H54 (cell line): ENCODE results near the gene PRDM16.

Experiments used
- DNase-seq: peaks from one replicate; pipeline ENCODE4 v3.0.0; 2011; ENCODE audit warnings: low spot score, mixed read lengths; ENCODE audit not compliant: insufficient read length
- FAIRE-seq: peaks from 3 replicates; lab custom pipeline; 2011; peaks lifted over from hg19 to GRCh38; lab: Jason Lieb, UNC
- POLR2A ChIP-seq: IDR thresholded peaks from 2 replicates; pipeline ENCODE4 v1.6.1; 2011; ENCODE audit warnings: low read depth, mild to moderate bottlenecking, low read length

PRDM16 gene

DNA sequence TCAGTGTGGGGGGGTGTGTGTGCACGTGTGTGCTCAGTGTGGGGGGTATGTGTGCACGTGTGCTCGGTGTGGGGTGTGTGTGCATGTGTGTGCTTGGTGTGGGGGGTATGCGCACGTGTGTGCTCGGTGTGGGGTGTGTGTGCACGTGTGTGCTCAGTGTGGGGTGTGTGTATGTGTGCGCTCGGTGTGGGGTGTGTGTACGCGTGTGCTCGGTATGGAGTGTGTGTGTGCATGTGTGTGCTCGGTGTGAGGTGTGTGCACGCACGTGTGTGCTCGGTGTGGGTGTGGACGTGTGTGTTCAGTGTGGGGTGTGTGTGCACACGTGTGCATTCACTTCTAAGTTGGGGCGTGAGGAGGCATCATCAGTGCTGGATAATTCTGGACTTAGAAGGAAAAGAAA, 77.9 kb downstream of the PRDM16 start:
- TF ChIP-seq POLR2A = no peak
- DNase-seq (no peak), FAIRE-seq (no peak)

DNA sequence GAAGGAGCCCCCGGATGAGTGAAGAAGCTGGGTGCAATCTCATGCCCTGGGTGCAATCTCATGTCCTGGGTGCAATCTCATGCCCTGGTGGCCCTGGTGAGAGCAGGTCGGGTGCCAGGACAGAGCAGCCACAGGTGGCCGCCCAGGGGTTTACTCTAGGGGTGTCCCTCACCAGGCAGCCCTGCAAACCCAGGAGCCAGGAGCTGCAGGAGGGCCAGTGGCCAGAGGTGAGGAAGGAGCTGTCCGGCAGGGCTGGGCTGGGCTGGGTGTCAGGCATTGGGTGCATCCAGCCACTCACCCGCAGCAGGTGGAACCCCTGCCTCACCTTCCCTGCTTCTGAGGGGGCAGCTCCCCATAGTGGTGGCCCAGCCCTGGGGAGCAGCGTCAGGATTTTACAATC, 79.2 kb downstream of the PRDM16 start:
- DNase-seq (no peak), FAIRE-seq (no peak)
- TF ChIP-seq POLR2A = no peak

DNA sequence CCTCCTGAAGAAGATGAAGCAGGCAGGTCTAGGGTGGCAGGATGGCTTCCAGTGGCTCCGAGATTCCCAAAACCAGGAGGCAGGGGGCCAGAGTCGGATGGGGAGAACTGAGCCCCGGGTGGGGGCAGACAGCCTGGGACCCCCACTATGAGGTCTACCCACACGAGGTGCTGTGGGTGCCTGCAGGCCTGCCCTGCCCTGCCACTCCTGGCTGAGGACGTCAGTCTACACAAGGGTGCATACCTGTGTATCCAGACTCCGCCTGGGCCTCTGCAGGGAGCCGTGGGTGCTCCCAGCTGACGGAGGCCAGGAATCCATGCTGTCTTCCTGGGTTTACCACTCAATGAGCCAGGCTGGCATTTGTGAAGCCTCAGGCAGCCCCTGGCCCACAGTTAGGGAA, 80.3 kb downstream of the PRDM16 start:
- TF ChIP-seq POLR2A = no peak
- DNase-seq (no peak), FAIRE-seq (no peak)

DNA sequence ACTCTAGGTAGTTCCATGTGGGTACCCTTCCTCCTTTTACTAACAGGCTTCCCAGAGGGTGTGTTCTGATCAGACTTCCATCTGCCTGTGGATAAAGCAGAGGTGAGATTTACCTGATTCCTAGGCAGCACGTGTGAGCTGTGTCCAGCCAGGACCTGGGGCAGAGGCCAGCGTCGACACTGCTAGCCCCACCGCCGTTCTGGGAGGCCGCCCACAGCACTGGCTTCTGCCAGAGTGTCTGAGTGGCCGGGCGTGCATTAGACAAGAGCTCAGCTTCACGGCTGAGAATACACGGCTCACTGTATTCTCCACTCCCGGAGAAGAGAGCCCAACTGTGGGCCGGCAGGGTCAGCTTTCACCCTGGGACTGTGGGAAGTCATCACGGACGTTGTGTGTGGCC, 82.5 kb downstream of the PRDM16 start:
- DNase-seq (no peak), FAIRE-seq (no peak)
- no peak for TF ChIP-seq POLR2A

DNA sequence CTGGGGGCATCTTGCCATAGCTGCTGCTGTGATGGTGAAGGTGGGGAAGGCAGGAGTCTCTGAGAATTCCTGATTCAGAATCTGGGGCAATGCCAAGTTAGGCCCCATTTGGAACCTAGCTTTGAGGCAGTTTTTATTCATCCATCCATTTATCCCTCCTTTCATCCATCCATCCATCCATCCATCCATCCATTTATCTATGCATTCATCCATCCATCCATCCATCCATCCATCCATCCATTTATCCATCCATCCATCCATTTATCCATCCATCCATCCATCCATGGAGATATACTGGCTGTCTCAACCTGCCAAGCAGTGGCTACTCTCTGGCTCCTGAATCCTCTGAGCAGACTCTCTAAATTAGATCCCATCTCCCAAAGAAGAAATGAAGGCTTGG, 83.1 kb downstream of the PRDM16 start:
- FAIRE-seq (no peak), DNase-seq (no peak)
- TF ChIP-seq POLR2A = no peak

DNA sequence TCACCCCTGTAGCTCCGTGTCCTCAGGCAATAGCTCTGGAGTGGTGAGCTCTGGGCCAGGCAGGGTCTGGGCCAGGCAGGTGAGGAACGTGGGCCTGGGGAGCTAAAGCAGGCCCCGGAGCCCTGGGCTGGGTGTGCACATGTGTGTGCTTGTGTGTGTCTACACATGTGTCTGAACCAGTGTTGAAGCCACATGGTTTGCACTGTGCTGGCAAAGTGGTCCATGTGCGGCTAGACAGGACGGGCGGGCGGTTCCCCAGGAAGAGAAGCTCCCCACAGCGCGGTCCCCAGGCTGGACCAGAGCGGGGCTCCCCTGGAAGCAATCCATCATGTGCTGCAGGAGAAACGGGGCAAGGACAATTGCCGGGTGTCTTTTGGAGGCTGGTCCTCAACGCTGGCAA, 84.2 kb downstream of the PRDM16 start:
- DNase-seq = no peak
- TF ChIP-seq POLR2A = no peak
- no peak for FAIRE-seq

DNA sequence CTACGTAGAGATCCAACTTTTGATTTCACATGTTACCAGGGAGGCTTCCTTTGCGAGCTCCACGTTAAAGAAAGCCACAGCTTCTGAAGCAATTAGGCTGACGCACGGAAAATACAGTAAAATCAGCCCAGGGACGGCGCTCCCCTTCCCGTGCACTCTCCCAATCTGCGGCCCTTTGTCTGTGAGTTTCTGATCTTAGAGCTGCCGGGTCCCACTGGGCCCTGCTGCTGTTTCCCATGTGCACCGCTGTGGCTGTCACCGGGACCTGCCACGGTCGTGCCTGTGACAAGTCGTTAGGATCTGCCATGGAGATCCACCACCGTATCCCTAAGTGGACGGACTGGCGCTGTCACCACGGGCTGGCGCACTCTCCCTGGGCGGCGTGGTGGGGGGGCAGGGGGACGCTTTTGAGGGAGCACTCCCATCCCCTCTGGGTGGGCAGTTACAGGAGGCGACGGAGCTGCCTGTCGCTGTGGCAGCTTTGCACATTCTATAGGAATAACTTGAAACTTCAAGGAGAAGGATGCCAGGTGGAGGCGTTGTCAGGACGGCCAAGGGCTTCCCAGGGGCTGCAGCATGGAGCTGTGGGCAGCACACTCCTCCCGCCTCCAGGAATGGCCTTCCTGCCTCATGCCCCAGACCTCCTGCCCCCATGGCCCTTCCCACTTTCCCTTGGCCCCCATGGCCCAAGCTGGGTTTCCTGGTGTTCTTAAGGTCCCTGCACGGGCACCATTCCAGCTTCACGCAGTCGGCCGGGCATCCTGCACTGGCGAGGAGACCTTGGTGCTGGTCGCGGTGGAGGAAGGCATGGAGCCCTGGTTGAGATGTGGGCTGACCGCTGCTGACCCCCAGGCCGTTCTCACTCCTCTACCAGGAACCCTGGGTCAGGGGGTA, 85.1 kb downstream of the PRDM16 start:
- DNase-seq (no peak), FAIRE-seq (no peak)
- TF ChIP-seq POLR2A = no peak

DNA sequence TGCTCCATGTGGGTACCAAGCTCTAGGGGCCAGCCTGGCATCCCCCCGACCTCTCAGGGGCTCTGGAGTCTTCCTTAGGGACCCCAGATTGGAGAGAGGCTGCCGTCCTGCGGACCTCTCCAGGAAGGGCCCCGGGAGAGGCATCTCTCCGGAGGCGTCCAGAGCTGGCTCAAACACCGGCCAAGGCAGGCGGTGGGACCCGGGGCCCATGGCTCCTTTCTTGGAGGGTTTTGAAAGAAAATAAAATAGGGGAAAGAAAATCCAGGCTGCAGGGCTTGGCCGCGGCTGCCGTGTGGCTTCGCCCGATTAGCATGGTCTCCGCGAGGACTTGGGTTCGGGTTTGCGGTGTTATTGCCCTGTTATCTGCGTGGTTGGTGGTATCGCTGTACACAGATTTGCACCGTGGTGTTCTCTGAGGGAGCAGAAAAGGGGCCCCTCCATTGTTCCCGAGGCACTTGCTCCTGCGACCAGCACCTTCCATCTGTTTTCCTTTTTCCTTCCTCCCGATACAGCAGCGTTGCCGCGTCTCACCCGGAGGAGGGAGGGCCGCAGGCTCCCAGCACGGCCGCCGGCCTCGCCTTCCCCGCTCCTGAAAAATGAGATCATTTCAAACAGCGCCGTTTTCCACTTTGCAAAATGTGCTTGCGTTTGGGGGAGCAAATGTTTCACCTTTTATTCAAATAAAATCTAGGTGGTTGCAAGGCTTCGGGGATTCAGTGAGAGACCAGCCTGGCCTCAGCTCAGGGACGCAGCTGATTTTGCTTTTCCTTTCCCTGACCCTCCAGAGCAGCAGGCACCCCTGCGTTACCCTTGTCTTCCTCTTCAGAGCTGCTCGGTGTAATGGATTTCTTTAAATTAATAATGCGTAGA, 86.3 kb downstream of the PRDM16 start:
- TF ChIP-seq POLR2A = no peak
- no peak for FAIRE-seq
- DNase-seq = no peak

DNA sequence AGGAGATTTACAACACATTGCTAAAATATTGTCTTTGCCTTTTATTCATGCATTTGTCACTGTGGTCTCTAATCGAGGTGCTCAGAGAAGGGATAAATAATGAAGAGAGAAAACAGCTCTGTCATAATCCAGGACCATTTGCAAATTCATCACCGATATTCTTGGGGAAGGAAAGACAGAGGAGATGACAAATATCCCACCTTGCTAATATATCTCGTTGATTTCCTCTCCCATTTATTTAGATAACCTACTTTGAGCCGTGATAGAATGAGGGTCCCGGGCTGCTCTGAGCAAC, 86.9 kb downstream of the PRDM16 start:
- DNase-seq = no peak
- FAIRE-seq = no peak
- TF ChIP-seq POLR2A = no peak

DNA sequence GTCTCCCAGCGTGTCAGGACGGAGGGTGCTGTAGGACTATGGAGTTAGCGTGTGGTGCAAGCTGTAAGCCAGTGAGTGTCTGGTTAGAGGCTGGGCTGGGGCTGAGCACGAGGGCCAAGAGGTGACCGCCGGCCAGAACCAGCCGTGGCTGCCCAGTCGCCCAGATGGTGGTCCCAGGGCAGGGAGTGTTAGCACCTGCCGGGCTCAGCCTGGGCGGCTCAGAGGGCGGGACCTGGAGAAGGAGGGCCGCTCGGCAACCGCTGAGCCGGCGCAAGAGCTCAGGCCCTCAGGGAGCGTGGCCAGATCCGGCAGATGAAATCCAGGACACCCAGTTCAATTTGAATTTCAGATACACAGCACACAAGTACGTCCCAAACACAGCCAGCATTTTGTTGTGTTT, 87.9 kb downstream of the PRDM16 start:
- DNase-seq (no peak), FAIRE-seq (no peak)

DNA sequence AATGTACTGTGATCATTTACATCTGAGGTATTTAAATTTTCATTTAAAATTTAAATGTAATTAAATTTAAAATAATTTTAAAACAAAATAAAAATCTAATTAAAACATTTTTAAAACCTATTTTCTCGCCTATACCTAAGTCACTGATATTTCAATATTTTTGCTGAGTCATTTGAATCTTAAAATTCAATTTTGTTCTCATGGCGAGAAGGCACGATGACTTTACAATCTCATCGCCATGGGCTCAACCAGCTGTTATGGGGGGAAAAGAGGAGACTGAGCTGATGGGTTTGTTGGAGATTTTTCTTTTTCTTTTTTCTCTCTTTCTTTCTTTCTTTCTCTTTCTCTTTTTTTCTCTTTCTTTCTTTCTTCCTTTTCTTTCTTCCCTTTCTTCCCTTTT, 89.3 kb downstream of the PRDM16 start:
- FAIRE-seq (no peak), DNase-seq (no peak)
- no peak for TF ChIP-seq POLR2A

More for the DNA sequence above, 87.9 kb downstream of the PRDM16 start:
- TF ChIP-seq POLR2A = no peak

DNA sequence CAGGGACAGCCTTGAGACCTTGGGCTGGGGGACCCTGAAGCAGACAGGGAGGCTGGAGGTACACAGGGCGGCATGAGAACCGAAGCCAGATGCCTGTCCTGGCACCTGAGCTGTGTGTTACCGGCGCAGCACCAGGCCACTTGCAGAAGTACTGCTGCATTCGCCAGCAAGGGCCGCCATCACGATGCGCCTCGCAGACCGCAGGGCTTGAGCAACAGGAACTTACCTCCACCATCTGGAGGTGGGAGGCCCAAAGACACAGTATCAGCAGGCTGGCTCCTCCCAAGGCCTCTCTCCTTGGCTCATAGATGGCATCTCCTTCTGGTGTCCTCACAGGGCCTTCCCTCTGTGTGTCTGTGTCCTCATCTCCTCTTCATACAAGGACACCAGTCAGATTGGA, 90.1 kb downstream of the PRDM16 start:
- DNase-seq (no peak), FAIRE-seq (no peak)
- no peak for TF ChIP-seq POLR2A

DNA sequence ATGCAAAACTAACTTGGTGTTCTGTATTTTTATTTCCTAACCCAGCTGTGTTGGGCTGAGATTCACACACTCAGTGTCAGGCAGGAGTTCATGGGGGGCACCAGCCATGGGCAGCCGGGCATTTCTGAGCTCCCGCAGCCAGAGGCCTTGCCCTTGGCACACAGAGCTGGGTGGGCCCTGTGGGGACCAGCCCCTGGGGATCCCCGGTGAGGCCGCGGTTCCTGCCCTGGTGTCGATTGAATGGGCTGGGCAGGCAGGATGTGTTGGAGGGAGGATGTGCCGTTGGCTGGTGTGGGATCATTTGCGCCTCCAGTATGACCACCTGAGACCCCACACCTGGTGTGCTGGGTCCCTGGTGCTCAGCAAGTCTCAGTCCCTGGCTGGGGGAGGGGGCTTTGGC, 91.0 kb downstream of the PRDM16 start:
- DNase-seq (no peak), FAIRE-seq (no peak)
- TF ChIP-seq POLR2A = no peak

DNA sequence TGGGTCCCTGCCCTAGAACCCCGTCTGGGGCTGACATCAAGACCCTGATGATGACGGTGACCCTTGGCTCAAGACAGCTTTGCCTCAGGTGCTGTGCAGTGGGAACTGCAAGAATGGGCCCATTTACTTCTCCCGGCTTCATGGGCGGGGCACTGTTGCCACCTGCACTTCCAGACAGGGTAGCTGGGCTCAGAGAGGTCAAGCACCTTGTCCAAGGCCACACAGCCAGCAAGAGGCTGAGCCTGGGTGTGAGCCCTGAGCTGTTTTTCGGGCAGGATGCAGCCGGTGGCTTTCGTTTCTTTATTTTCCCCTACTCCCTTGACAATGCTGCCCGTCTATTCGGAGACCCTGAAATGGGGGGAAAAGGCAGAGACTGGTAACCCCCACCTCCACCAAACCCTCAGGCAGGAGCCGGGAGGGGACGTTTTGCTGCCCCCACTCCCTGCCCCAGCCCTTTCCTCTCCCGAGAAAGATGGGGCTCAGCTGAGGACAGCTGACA, 91.7 kb downstream of the PRDM16 start:
- no peak for DNase-seq
- no peak for FAIRE-seq
- TF ChIP-seq POLR2A = no peak
